Peyer's patch (tissue), 4 donors: ENCODE measurements around the gene ZFYVE26.

Experiments
- POLR2A ChIP-seq, 2 donors: fragments of 450-650 bp; IDR thresholded peaks; one replicate each; pipeline ENCODE4 v1.5.1; 2017; ENCODE audit warnings: antibody characterized with exemption in 2 of 2, mild to moderate bottlenecking in 2 of 2, moderate library complexity in 2 of 2
- TF ChIP-seq, protein P1 (sequence below), 6 experiments: fragments of 450-650 bp in 4 of 6; fragments of 200-600 bp in 2 of 6; sonication (generic) in 1 of 6; IDR thresholded peaks; one replicate each; pipeline ENCODE4 v1.5.1; 2017 to 2019; ENCODE audit warnings: antibody characterized with exemption in 6 of 6, mild to moderate bottlenecking in 3 of 6, moderate library complexity in 1 of 6

DNA sequence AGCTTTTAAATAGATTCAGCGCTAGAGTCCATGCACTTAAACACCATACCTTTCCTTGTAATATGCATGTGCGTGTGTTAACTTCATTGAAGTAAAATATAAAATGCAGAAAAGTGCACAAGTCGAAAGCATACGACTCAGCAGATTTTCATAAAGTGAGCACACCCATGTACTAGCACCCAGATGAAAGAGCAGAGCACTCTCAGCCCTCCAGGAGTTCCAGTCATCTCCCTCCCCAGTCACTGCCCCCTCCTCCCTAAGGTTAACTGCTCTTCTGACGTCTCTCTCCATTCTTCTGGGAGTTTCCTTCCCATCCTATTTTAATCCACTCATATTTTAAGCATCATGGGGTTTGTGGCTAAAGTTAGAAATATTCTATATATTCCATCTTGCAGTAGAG lies 94.5 kb downstream of the ZFYVE26 start:
- TF ChIP-seq POLR2A (IDR thresholded peaks at IDR 0.05): no peak
- TF ChIP-seq, protein P1, sequence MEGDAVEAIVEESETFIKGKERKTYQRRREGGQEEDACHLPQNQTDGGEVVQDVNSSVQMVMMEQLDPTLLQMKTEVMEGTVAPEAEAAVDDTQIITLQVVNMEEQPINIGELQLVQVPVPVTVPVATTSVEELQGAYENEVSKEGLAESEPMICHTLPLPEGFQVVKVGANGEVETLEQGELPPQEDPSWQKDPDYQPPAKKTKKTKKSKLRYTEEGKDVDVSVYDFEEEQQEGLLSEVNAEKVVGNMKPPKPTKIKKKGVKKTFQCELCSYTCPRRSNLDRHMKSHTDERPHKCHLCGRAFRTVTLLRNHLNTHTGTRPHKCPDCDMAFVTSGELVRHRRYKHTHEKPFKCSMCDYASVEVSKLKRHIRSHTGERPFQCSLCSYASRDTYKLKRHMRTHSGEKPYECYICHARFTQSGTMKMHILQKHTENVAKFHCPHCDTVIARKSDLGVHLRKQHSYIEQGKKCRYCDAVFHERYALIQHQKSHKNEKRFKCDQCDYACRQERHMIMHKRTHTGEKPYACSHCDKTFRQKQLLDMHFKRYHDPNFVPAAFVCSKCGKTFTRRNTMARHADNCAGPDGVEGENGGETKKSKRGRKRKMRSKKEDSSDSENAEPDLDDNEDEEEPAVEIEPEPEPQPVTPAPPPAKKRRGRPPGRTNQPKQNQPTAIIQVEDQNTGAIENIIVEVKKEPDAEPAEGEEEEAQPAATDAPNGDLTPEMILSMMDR (IDR thresholded peaks at IDR 0.05): no peak
